Retinal pigment epithelial cell (primary cell): ENCODE results near the gene TLK2.

Experiments
- DNase-seq: peaks from one replicate; pipeline ENCODE4 v3.0.0-alpha.2; 2010; ENCODE audit warnings: low read depth
- H3K4me3 ChIP-seq: 2 replicates; pipeline ENCODE4 v1.5.1; 2011; ENCODE audit warnings: mild to moderate bottlenecking, low read length, control low read depth, moderate library complexity
- CTCF ChIP-seq: conservative IDR thresholded peaks from 2 replicates; pipeline ENCODE4 v1.5.1; 2011; ENCODE audit warnings: low read depth, low read length, control low read depth, inconsistent platforms

Gene TLK2

GRCh38 chr17:62566996-62567578 is 88.5 kb downstream of the TLK2 start:
- no peak for DNase-seq
- no peak overlapping the region for H3K4me3 ChIP-seq
- no peak for TF ChIP-seq CTCF

- DNase-seq: no peak
- TF ChIP-seq CTCF: no peak
These were observed 93.9 kb downstream of the TLK2 start for GRCh38 chr17:62572488-62572887.

GRCh38 chr17:62572888-62573401 is 94.3 kb downstream of the TLK2 start:
- no peak overlapping the region for H3K4me3 ChIP-seq
- DNase-seq: no peak
- no peak for TF ChIP-seq CTCF

More at GRCh38 chr17:62572488-62572887, 93.9 kb downstream of the TLK2 start:
- no peak overlapping the region for H3K4me3 ChIP-seq

- DNase-seq: no peak
- no peak overlapping the region for H3K4me3 ChIP-seq
- TF ChIP-seq CTCF: no peak
These were observed 95.0 kb downstream of the TLK2 start for GRCh38 chr17:62573480-62574117.

- TF ChIP-seq CTCF: no peak
- no peak for DNase-seq
These were observed 97.8 kb downstream of the TLK2 start for GRCh38 chr17:62576382-62576781.

GRCh38 chr17:62578757-62579487 is 100.3 kb downstream of the TLK2 start:
- no peak for DNase-seq
- H3K4me3 ChIP-seq: no peak overlapping the region
- TF ChIP-seq CTCF: no peak

More at GRCh38 chr17:62576382-62576781, 97.8 kb downstream of the TLK2 start:
- no peak overlapping the region for H3K4me3 ChIP-seq
